Activated naive CD8-positive, alpha-beta T cell treated with anti-CD3 and anti-CD28 coated beads, Interleukin-2, amount 50 U/mL, for 24 hours (primary cell): ENCODE measurements around the gene ABHD17C.
"Not testable (repeated sequence)": the region's sequence is repeated elsewhere in the genome, so short reads cannot be mapped to it uniquely, and the experiment has no call there.

ENCODE experiments used
- ATAC-seq: fragments of 150-1000 bp; cut with Tn5 transposase; one replicate; pipeline ENCODE4 v1.10.0; 2021
- DNase-seq: peaks from one replicate; pipeline ENCODE4 v3.0.0; 2021
- H3K27ac Mint-ChIP-seq: one replicate; pipeline ENCODE4 v1.8.0; 2021; ENCODE audit warnings: mild to moderate bottlenecking, mixed read lengths
- H3K27me3 Mint-ChIP-seq: one replicate; pipeline ENCODE4 v1.8.0; 2021; ENCODE audit warnings: mixed read lengths
- H3K36me3 Mint-ChIP-seq: one replicate; pipeline ENCODE4 v1.8.0; 2021; ENCODE audit warnings: low read depth, mixed read lengths
- H3K4me1 Mint-ChIP-seq: one replicate; pipeline ENCODE4 v1.8.0; 2021; ENCODE audit warnings: mixed read lengths
- H3K4me3 Mint-ChIP-seq: one replicate; pipeline ENCODE4 v1.8.0; 2021; ENCODE audit warnings: mild to moderate bottlenecking, moderate library complexity, mixed read lengths
- H3K9me3 Mint-ChIP-seq: one replicate; pipeline ENCODE4 v1.8.0; 2021; ENCODE audit warnings: mixed read lengths

Gene ABHD17C

DNA sequence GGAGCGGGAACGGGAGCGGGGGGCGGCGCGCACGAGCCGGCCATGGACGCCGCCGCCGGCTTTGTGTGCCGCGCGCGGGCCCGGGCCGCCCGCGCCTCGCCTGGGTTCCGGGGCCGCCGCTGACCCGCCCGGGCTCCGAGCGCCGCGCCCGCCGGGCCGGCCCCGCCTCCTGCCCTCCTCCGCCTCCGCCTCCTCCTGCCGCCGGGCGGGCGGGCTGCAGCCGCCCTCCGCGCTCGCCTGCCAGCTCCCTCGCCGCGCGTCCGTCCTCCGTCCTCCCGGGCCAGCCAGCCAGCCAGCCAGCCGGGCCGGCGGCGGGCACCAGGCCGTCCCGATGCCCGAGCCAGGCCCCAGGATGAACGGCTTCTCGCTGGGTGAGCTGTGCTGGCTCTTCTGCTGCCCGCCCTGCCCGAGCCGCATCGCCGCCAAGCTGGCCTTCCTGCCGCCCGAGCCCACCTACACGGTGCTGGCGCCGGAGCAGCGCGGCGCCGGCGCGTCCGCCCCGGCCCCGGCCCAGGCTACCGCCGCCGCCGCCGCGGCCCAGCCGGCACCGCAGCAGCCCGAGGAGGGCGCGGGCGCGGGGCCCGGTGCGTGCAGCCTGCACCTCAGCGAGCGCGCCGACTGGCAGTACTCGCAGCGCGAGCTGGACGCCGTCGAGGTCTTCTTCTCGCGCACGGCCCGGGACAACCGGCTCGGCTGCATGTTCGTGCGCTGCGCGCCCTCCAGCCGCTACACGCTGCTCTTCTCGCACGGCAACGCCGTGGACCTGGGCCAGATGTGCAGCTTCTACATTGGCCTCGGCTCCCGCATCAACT, at the start of gene ABHD17C:
Gene ABHD17C, plus strand, starts transcription at position 212 of the 812 bp plus-strand sequence. Its CDS starts 120 bp downstream, at position 332.
- H3K27ac Mint-ChIP-seq = peak within 1 kb of the TSS; percentile 82
- DNase-seq (peak; percentile 47), ATAC-seq (peak; percentile 64)
- H3K27me3 Mint-ChIP-seq = peaks cover 21% of the 10 kb centered on the region
- peaks cover 23% of the 10 kb centered on the region for H3K4me1 Mint-ChIP-seq
- peak within 1 kb of the TSS; percentile 85 for H3K4me3 Mint-ChIP-seq
- no peaks in the 10 kb centered on the region for H3K9me3 Mint-ChIP-seq
- no peaks in the 10 kb centered on the region for H3K36me3 Mint-ChIP-seq

- DNase-seq = no peak
- no peak overlapping the region for H3K4me3 Mint-ChIP-seq
Observed at GRCh38 chr15:80645494-80646065, 49.5 kb upstream of the ABHD17C start.

DNA sequence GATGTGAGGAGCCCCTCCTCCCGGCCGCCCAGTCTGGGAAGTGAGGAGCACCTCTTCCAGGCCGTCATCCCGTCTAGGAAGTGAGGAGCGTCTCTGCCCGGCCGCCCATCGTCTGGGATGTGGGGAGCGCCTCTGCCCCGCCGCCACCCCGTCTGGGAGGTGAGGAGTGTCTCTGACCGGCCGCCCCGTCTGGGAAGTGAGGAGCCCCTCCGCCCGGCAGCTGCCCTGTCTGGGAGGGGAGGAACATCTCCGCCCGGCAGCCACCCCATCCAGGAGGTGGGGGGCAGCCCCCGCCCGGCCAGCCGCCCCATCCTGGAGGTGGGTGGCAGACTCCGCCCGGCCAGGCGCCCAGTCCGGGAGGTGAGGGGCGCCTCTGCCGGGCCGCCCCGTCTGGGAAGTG, 47.7 kb upstream of the ABHD17C start:
- H3K27me3 Mint-ChIP-seq, H3K27ac Mint-ChIP-seq, H3K4me3 Mint-ChIP-seq, H3K4me1 Mint-ChIP-seq, H3K36me3 Mint-ChIP-seq, ATAC-seq, DNase-seq: not testable (repeated sequence)
- H3K9me3 Mint-ChIP-seq = peaks cover 16% of the 10 kb centered on the region

More at GRCh38 chr15:80645494-80646065, 49.5 kb upstream of the ABHD17C start:
- Mint-ChIP-seq H3K27ac (no peak overlapping the region), H3K9me3 (peaks cover 13% of the 10 kb centered on the region), H3K36me3 (no peaks in the 10 kb centered on the region), H3K4me1 (no peaks in the 10 kb centered on the region), H3K27me3 (peaks cover 8% of the 10 kb centered on the region)
- ATAC-seq = no peak

GRCh38 chr15:80654299-80654698, 40.8 kb upstream of the ABHD17C start:
- H3K27me3 Mint-ChIP-seq = peaks cover 8% of the 10 kb centered on the region
- H3K27ac Mint-ChIP-seq = no peak overlapping the region
- H3K4me1 Mint-ChIP-seq = no peaks in the 10 kb centered on the region
- no peak overlapping the region for H3K4me3 Mint-ChIP-seq
- H3K36me3 Mint-ChIP-seq = peaks cover 5% of the 10 kb centered on the region
- H3K9me3 Mint-ChIP-seq = peaks cover 20% of the 10 kb centered on the region
- ATAC-seq (no peak), DNase-seq (no peak)

DNA sequence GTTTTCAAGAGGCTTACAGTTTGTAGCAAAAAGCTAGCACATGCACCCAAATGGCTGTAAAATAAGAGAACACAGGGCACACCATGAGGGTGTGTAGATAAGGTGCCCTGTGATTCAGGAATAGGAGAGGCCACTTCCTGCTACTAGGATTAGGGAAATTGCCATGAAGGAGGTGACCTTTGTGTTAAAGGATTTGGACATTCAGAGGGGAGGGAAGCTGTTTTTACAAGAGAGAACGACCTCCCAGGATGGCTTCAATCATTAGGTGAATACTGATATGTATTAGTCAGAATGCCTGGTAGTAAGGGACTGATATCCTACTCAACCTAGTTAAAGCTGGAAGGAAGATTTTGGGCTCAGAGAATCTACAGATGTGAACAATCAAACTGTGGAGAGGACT, 35.7 kb upstream of the ABHD17C start:
- H3K9me3 Mint-ChIP-seq = peaks cover 8% of the 10 kb centered on the region
- ATAC-seq (no peak), DNase-seq (no peak)
- H3K36me3 Mint-ChIP-seq = peaks cover 3% of the 10 kb centered on the region
- no peak overlapping the region for H3K27ac Mint-ChIP-seq
- no peak overlapping the region for H3K4me3 Mint-ChIP-seq
- no peaks in the 10 kb centered on the region for H3K4me1 Mint-ChIP-seq
- H3K27me3 Mint-ChIP-seq = peaks cover 18% of the 10 kb centered on the region

DNA sequence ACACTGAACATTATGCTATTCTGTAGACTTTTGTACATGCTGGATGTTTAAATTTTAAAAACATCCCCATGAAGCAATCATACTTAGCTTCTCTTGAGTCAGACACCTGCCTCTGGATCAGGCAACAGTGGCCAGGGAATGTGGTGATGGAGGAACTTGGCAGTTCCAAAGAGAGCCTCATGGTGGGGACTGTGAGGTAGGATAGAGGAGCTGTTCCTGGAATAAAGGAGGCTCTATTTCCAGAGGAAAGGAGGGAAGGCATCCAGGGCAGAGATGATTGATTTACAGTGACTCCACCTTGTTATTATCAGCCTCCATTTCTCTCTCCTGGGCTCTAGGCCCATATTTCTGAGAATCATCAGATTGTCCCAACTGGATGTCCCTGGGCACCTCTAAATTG, 35.0 kb upstream of the ABHD17C start:
- Mint-ChIP-seq H3K4me1 (no peaks in the 10 kb centered on the region), H3K27me3 (peaks cover 17% of the 10 kb centered on the region), H3K36me3 (peaks cover 3% of the 10 kb centered on the region), H3K4me3 (no peak overlapping the region), H3K27ac (no peak overlapping the region), H3K9me3 (peaks cover 8% of the 10 kb centered on the region)
- DNase-seq (no peak), ATAC-seq (no peak)

- Mint-ChIP-seq H3K4me1 (no peaks in the 10 kb centered on the region), H3K9me3 (peaks cover 2% of the 10 kb centered on the region), H3K36me3 (peaks cover under 1% of the 10 kb centered on the region), H3K27me3 (peaks cover 21% of the 10 kb centered on the region), H3K4me3 (no peak overlapping the region), H3K27ac (no peak overlapping the region)
- no peak for ATAC-seq
- DNase-seq = no peak
Observed at GRCh38 chr15:80662129-80662528, 33.0 kb upstream of the ABHD17C start.

- Mint-ChIP-seq H3K27ac (no peak overlapping the region), H3K36me3 (no peaks in the 10 kb centered on the region), H3K4me3 (no peak overlapping the region), H3K27me3 (peaks cover 21% of the 10 kb centered on the region), H3K9me3 (no peaks in the 10 kb centered on the region), H3K4me1 (no peaks in the 10 kb centered on the region)
- ATAC-seq = no peak
- DNase-seq = no peak
Observed at GRCh38 chr15:80662757-80663553, 32.2 kb upstream of the ABHD17C start.

DNA sequence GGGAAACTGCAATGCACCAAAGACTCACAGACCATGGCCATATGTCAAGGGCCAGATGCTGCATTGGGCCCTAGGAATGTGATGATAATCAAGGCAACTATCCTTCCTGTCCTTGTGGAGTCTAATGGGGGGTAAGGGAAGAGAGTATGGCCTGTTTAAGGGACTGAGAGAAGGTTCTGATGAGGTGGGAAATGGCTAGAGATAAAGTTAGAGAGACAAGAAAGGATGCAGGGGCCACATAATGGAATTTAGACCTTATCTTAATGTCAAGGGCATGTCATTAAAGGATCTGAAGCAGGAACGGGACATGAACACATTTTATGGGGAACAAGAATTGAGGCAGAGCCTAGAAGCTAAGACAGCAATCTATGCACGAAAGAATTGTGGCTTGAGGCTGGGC, 30.0 kb upstream of the ABHD17C start:
- peaks cover 17% of the 10 kb centered on the region for H3K27me3 Mint-ChIP-seq
- DNase-seq = no peak
- H3K4me3 Mint-ChIP-seq = no peak overlapping the region
- no peaks in the 10 kb centered on the region for H3K36me3 Mint-ChIP-seq
- no peak for ATAC-seq
- no peak overlapping the region for H3K27ac Mint-ChIP-seq
- no peaks in the 10 kb centered on the region for H3K9me3 Mint-ChIP-seq
- no peaks in the 10 kb centered on the region for H3K4me1 Mint-ChIP-seq

- Mint-ChIP-seq H3K27me3 (peaks cover 12% of the 10 kb centered on the region), H3K9me3 (no peaks in the 10 kb centered on the region), H3K27ac (no peak overlapping the region), H3K36me3 (no peaks in the 10 kb centered on the region), H3K4me1 (no peaks in the 10 kb centered on the region), H3K4me3 (no peak overlapping the region)
- DNase-seq = no peak
- ATAC-seq = no peak
Observed at GRCh38 chr15:80667936-80668335, 27.2 kb upstream of the ABHD17C start.

GRCh38 chr15:80668546-80669236, 26.4 kb upstream of the ABHD17C start:
- H3K27me3 Mint-ChIP-seq = peaks cover 10% of the 10 kb centered on the region

GRCh38 chr15:80669663-80670273, 25.3 kb upstream of the ABHD17C start:
- ATAC-seq (no peak), DNase-seq (no peak)
- Mint-ChIP-seq H3K36me3 (no peaks in the 10 kb centered on the region), H3K9me3 (no peaks in the 10 kb centered on the region), H3K27ac (no peak overlapping the region), H3K4me1 (no peaks in the 10 kb centered on the region), H3K27me3 (peaks cover 8% of the 10 kb centered on the region), H3K4me3 (no peak overlapping the region)

More at GRCh38 chr15:80668546-80669236, 26.4 kb upstream of the ABHD17C start:
- H3K27ac Mint-ChIP-seq = no peak overlapping the region
- no peak for DNase-seq
- H3K4me3 Mint-ChIP-seq = no peak overlapping the region
- no peak for ATAC-seq
- no peaks in the 10 kb centered on the region for H3K9me3 Mint-ChIP-seq
- no peaks in the 10 kb centered on the region for H3K36me3 Mint-ChIP-seq
- no peaks in the 10 kb centered on the region for H3K4me1 Mint-ChIP-seq

- no peaks in the 10 kb centered on the region for H3K4me1 Mint-ChIP-seq
Observed at GRCh38 chr15:80673561-80674244, 21.4 kb upstream of the ABHD17C start.

More at GRCh38 chr15:80673561-80674244, 21.4 kb upstream of the ABHD17C start:
- no peaks in the 10 kb centered on the region for H3K9me3 Mint-ChIP-seq
- no peak for ATAC-seq
- no peak for DNase-seq
- peaks cover 16% of the 10 kb centered on the region for H3K27me3 Mint-ChIP-seq
- no peaks in the 10 kb centered on the region for H3K36me3 Mint-ChIP-seq
- no peak overlapping the region for H3K27ac Mint-ChIP-seq
- no peak overlapping the region for H3K4me3 Mint-ChIP-seq
